K562 (cell line): ENCODE measurements around the gene PTBP3. TPM values are rescaled to one million over a fixed set of nuclear protein-coding genes. Genes with fewer than 3 reads are reported as not detected.

Experiments
- BCLAF1 ChIP-seq, 2 experiments: fragments of 450-650 bp in 1 of 2; IDR thresholded peaks; 2 replicates each; pipeline ENCODE4 v1.6.1; 2011 to 2017; ENCODE audit warnings: low read depth in 2 of 2, antibody characterized with exemption in 1 of 2, borderline replicate concordance in 1 of 2, low read length in 1 of 2, mild to moderate bottlenecking in 1 of 2, mixed read lengths in 1 of 2; ENCODE audit not compliant: control insufficient read depth in 1 of 2
- CTBP1 ChIP-seq: fragments of 450-650 bp; IDR thresholded peaks from 2 replicates; pipeline ENCODE4 v1.6.1; 2016; ENCODE audit warnings: borderline replicate concordance
- DACH1 ChIP-seq: fragments of 450-650 bp; IDR thresholded peaks from 2 replicates; pipeline ENCODE4 v1.6.1; 2018; ENCODE audit not compliant: partially characterized antibody
- DEAF1 ChIP-seq: fragments of 450-650 bp; formaldehyde crosslinking; IDR thresholded peaks from 2 replicates; pipeline ENCODE4 v1.4.0; 2020; ENCODE audit warnings: mild to moderate bottlenecking, moderate library complexity
- GATA2 ChIP-seq: sonication (generic); formaldehyde crosslinking; IDR thresholded peaks from 2 replicates; pipeline ENCODE4 v1.4.0; 2020; ENCODE audit warnings: mild to moderate bottlenecking, missing genetic modification reagents
- HDGF ChIP-seq: fragments of 450-650 bp; IDR thresholded peaks from 2 replicates; pipeline ENCODE4 v1.6.1; 2016
- JUND ChIP-seq, 2 experiments: IDR thresholded peaks; 2 replicates in 1 of 2; 3 replicates in 1 of 2; pipeline ENCODE4 v1.6.1; 2011; ENCODE audit warnings: borderline replicate concordance in 2 of 2, low read depth in 2 of 2, low read length in 2 of 2, improper control_type of control experiment in 1 of 2, missing biosample characterization in 1 of 2, missing genetic modification characterization in 1 of 2, missing genetic modification reagents in 1 of 2
- NEUROD1 ChIP-seq: fragments of 150-350 bp; IDR thresholded peaks from 2 replicates; pipeline ENCODE4 v1.6.1; 2014; ENCODE audit warnings: borderline replicate concordance, low read length, low read depth; ENCODE audit not compliant: partially characterized antibody
- PATZ1 ChIP-seq: fragments of 250-450 bp; sonication (Bioruptor Pico); IDR thresholded peaks from 2 replicates; pipeline ENCODE4 v1.5.0; 2020; ENCODE audit warnings: mild to moderate bottlenecking, borderline replicate concordance
- PBX2 ChIP-seq, 2 experiments: IDR thresholded peaks in 1 of 2; conservative IDR thresholded peaks in 1 of 2; 2 replicates each; pipeline ENCODE4 v1.6.1; 2016; ENCODE audit warnings: low read depth in 2 of 2, mild to moderate bottlenecking in 1 of 2, missing compliant biosample characterization in 1 of 2, missing genetic modification characterization in 1 of 2, moderate library complexity in 1 of 2
- POLR2A ChIP-seq: fragments of 450-650 bp; conservative IDR thresholded peaks from 2 replicates; pipeline ENCODE4 v1.6.1; 2016
- RAD51 ChIP-seq: fragments of 450-650 bp; IDR thresholded peaks from 2 replicates; pipeline ENCODE4 v1.7.1; 2016; ENCODE audit warnings: low read depth, mild to moderate bottlenecking, borderline replicate concordance
- SMARCE1 ChIP-seq: fragments of 450-650 bp; IDR thresholded peaks from 2 replicates; pipeline ENCODE4 v1.7.1; 2016; ENCODE audit warnings: mild to moderate bottlenecking
- TCF7L2 ChIP-seq: fragments of 150-350 bp; IDR thresholded peaks from 2 replicates; pipeline ENCODE4 v1.6.1; 2016; ENCODE audit warnings: low read depth, mild to moderate bottlenecking, low read length, moderate library complexity
- ZEB2 ChIP-seq: fragments of 450-650 bp; IDR thresholded peaks from 2 replicates; pipeline ENCODE4 v1.6.1; 2016
- ZNF121 ChIP-seq: sonication (generic); formaldehyde crosslinking; conservative IDR thresholded peaks from 2 replicates; pipeline ENCODE4 v1.8.0; 2022; ENCODE audit warnings: missing genetic modification reagents
- ZNF282 ChIP-seq: sonication (generic); formaldehyde crosslinking; IDR thresholded peaks from 2 replicates; pipeline ENCODE4 v1.8.1; 2023; ENCODE audit warnings: missing genetic modification reagents
- ZNF3 ChIP-seq: fragments of 250-450 bp; sonication (Bioruptor Pico); IDR thresholded peaks from 2 replicates; pipeline ENCODE4 v1.5.0; 2021; ENCODE audit warnings: mild to moderate bottlenecking, moderate library complexity
- polyA plus RNA-seq, 8 experiments: library from polyadenylated mRNA; depleted of rRNA in 4 of 8; stranded (reverse) in 5 of 8; unstranded in 3 of 8; fragments of >200 nt; fragmentation: Nextera tagmentation in 2 of 8; fragmentation: Illumina TruSeq in 1 of 8; extraction: Ambion mirVana in 2 of 8; extraction: Trizol in 1 of 8; gene quantifications; 2 replicates each; pipeline versions ENCODE4 v1.2.1 to v1.2.3, GENCODE V29; 2011 to 2014; ENCODE audit warnings: inconsistent platforms in 1 of 8, missing spikeins in 1 of 8
- total RNA-seq, 7 experiments: library from RNA; depleted of rRNA in 6 of 7; stranded (reverse); fragments of >200 nt in 6 of 7; fragmentation: Illumina TruSeq in 2 of 7; extraction: Trizol in 2 of 7; gene quantifications; 2 replicates each; pipeline versions ENCODE4 v1.2.1 to v1.2.3, GENCODE V29; 2011 to 2021; ENCODE audit warnings: low replicate concordance in 1 of 7

The PTBP3 gene
- total and polyA plus RNA-seq, 9 of the 15 experiments (the other 6 are each of a cell fraction or from before 2014, with no cell fraction given) = 22.4 to 132 (median 68.0) TPM

- TF ChIP-seq PBX2 (CRISPR knock-in tag; IDR thresholded peaks at IDR 0.05; ENCODE audit: low read depth) = no peak
- TF ChIP-seq PBX2 (tag; conservative IDR thresholded peaks at IDR 0.05; ENCODE audit: low read depth) = no peak
- no peak for TF ChIP-seq BCLAF1 (IDR thresholded peaks at IDR 0.05; ENCODE audit: borderline replicate concordance in 1 of 2, control insufficient read depth in 1 of 2, low read depth in 2 of 2, low read length in 1 of 2)
- no peak for TF ChIP-seq ZNF3 (CRISPR knock-in tag)
- TF ChIP-seq CTBP1 = 0 out of 2 replicates have a peak, but pooled peaks have one; percentile 14
- peak; percentile 61 for TF ChIP-seq ZEB2
- no peak for TF ChIP-seq JUND (IDR thresholded peaks at IDR 0.05; ENCODE audit: borderline replicate concordance, low read depth, low read length)
- peak; percentile 27; the same call in 1 of the 3 replicates for TF ChIP-seq JUND (tag; IDR thresholded peaks at IDR 0.05; ENCODE audit: borderline replicate concordance, low read depth, low read length)
- no peak for TF ChIP-seq PATZ1 (CRISPR knock-in tag)
- TF ChIP-seq NEUROD1 = no peak
- TF ChIP-seq TCF7L2 = no peak
- TF ChIP-seq DEAF1 (CRISPR knock-in tag) = no peak
- TF ChIP-seq HDGF = peak; percentile 63; the same call in 1 of the 2 replicates
- TF ChIP-seq DACH1 = no peak
- no peak for TF ChIP-seq ZNF282 (CRISPR knock-in tag)
- peak; percentile 85 for TF ChIP-seq ZNF121
- TF ChIP-seq POLR2A = no peak
- TF ChIP-seq SMARCE1 = peak; percentile 55
- TF ChIP-seq RAD51 = no peak
- TF ChIP-seq GATA2 (CRISPR knock-in tag) = no peak; the same call in 1 of the 2 replicates
Measured at GRCh38 chr9:112377087-112377486, 43.7 kb upstream of the PTBP3 start (continued).
